ENCODE data around the gene AMMECR1L. TPM values are rescaled to one million over a fixed set of nuclear protein-coding genes. Genes with fewer than 3 reads are reported as not detected.
"Not testable (repeated sequence)": the region's sequence is repeated elsewhere in the genome, so short reads cannot be mapped to it uniquely, and the experiment has no call there.

The AMMECR1L gene
- total RNA-seq, 2 donors from 2014 or later: 10.5 to 15.7 TPM

- H3K4me3 ChIP-seq: no peak overlapping the region
- no peaks in the 10 kb centered on the region for H3K36me3 ChIP-seq
- no peaks in the 10 kb centered on the region for H3K27me3 ChIP-seq
- no peaks in the 10 kb centered on the region for H3K9me3 ChIP-seq
- peak; percentile 23 for DNase-seq
- H3K9ac ChIP-seq (ENCODE audit: low read depth in 2 of 2, low read length in 2 of 2): no peak overlapping the region
- H3K27ac ChIP-seq: no peak overlapping the region
- intact Hi-C loops (cut with DNase I): no loop called here
- TF ChIP-seq CTCF (IDR thresholded peaks at IDR 0.05): no peak
- H3K4me1 ChIP-seq: no peaks in the 10 kb centered on the region
Measured at GRCh38 chr2:127913808-127914457, 28.2 kb upstream of the AMMECR1L start.

DNA sequence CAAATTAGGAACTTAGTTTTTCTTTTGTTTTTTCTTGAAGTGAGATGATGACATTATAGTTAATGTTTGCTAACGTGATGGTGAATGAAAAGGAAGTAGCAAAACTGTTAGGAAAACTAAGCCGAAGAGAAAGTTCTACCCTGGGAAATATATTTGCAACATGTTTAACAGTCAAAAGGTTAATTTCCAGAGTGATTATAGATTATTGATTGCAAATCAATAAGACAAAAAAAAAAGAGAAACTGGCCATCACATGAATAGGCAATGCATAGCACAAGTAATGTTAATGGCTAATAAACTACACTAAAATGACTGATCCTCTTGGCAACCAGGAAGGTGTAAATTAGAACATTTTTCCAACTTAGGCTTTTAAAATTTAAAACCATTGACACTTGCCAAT is 26.0 kb upstream of the AMMECR1L start:
- no peak for TF ChIP-seq CTCF (IDR thresholded peaks at IDR 0.05)
- Histone ChIP-seq H3K4me3 (no peak overlapping the region), H3K4me1 (no peaks in the 10 kb centered on the region), H3K36me3 (no peaks in the 10 kb centered on the region), H3K9me3 (no peaks in the 10 kb centered on the region), H3K27me3 (no peaks in the 10 kb centered on the region), H3K27ac (no peak overlapping the region), H3K9ac (ENCODE audit: low read depth in 2 of 2, low read length in 2 of 2) (no peak overlapping the region)
- intact Hi-C loops (cut with DNase I): no loop called here
- DNase-seq: no peak

DNA sequence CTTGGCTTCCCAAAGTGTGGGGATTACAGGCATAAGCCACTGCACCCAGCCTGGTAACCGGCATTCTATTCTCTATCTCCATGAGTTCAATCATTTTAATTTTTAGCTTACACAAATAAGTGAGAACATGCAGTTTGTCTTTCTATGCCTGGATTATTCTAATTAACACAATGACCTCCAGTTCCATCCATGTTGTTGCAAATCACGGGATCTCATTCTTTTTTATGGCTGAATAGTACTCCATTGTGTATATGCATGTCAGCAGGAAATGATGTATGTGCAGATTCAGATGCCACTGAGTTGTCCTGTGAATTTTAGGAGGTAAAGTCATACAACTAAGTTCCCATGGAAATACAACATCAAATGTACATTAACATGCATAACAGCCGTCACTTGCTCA is 24.7 kb upstream of the AMMECR1L start:
- intact Hi-C loops (cut with DNase I): no loop called here
- Histone ChIP-seq H3K36me3 (no peaks in the 10 kb centered on the region), H3K27me3 (no peaks in the 10 kb centered on the region), H3K27ac (no peak overlapping the region), H3K4me1 (no peaks in the 10 kb centered on the region), H3K9me3 (no peaks in the 10 kb centered on the region), H3K9ac (ENCODE audit: low read depth in 2 of 2, low read length in 2 of 2) (no peak overlapping the region), H3K4me3 (no peak overlapping the region)
- no peak for DNase-seq
- no peak for TF ChIP-seq CTCF (IDR thresholded peaks at IDR 0.05)

- H3K27me3 ChIP-seq: no peaks in the 10 kb centered on the region
- no peaks in the 10 kb centered on the region for H3K9me3 ChIP-seq
- no peak overlapping the region for H3K4me3 ChIP-seq
- H3K4me1 ChIP-seq: no peaks in the 10 kb centered on the region
- DNase-seq: no peak
- intact Hi-C loops (cut with DNase I): no loop called here
- no peaks in the 10 kb centered on the region for H3K36me3 ChIP-seq
- no peak for TF ChIP-seq CTCF (IDR thresholded peaks at IDR 0.05)
- no peak overlapping the region for H3K27ac ChIP-seq
- H3K9ac ChIP-seq (ENCODE audit: low read depth in 2 of 2, low read length in 2 of 2): no peak overlapping the region
Measured at GRCh38 chr2:127909019-127909418, 23.3 kb upstream of the AMMECR1L start.

DNA sequence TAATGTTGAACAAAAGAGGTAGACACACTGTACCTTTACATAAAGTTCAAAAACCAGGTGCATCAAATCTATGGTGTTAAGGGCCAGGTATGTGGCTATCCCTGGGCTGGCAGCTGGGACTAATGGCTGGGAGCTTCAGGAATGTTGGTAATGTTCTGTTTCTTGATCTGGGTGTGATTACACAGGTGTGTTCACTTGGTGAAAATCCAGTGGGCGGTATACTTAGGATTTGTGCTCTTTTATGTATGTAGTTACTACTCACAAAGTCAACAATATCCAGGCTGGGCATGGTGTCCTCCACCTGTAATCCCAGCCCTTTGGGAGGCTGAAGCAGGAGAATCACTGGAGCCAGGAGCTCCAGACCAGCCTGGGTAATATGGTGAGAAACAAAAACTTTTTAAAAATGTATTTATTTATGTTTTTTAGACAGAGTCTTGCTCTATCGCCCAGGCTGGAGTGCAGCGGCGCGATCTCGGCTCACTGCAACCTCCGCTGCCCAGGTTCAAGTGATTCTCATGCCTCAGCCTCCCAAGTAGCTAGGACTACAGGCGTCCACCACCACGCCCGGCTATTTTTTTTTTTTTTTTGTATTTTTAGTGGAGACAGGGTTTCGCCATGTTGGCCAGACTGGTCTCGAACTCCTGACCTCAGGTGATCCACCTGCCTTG is 22.1 kb upstream of the AMMECR1L start:
- H3K36me3 ChIP-seq; H3K4me3 ChIP-seq; H3K27me3 ChIP-seq; DNase-seq; H3K27ac ChIP-seq; H3K9me3 ChIP-seq; intact Hi-C loops (cut with DNase I); H3K4me1 ChIP-seq; H3K9ac ChIP-seq (ENCODE audit: low read depth in 2 of 2, low read length in 2 of 2): not testable (repeated sequence)

DNA sequence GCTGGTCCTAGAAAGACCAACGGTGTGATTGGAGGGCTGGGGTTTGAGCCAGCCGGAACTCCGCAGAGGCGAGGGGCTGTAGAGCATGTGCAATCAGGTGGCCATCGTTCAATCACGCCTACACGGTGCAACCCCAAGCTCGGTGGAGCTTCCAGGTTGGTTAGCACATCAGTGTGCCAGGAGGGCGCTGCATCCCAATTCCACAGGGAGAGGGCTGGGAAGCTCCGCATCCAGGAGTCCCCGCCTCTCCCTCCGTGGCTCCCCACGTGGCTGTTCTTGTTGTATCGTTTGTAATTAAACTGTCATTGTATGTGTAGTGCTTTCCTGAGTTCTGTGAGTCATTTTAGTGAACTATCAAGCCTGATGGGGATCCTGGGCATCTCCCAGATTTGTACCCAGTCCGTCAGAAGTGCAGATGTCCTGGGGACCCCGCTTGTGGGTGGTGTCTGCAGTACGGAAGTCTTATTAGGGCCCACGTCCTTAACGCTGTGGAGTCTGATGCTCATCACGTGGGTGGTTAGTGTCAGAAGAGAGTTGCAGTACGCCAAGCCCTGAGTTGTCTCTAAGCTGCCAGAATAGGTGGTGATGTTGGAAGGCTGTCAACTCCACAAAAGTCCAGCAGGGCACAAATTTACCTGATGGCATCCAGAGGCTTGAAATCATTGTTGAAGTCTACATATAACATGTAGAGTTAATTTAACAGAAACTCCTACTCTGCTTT is 20.6 kb upstream of the AMMECR1L start:
- Histone ChIP-seq H3K27ac (no peak overlapping the region), H3K36me3 (no peaks in the 10 kb centered on the region), H3K4me1 (no peaks in the 10 kb centered on the region), H3K27me3 (no peaks in the 10 kb centered on the region), H3K4me3 (no peak overlapping the region), H3K9me3 (no peaks in the 10 kb centered on the region), H3K9ac (ENCODE audit: low read depth in 2 of 2, low read length in 2 of 2) (no peak overlapping the region)
- TF ChIP-seq CTCF (IDR thresholded peaks at IDR 0.05): no peak
- intact Hi-C loops (cut with DNase I): no loop called here
- DNase-seq: no peak

Data from colonic mucosa (tissue), 4 donors.